GM12873 (cell line): ENCODE measurements around the gene SRGN.

Source experiments
- CTCF ChIP-seq: IDR thresholded peaks from 2 replicates; pipeline ENCODE4 v1.5.1; 2012; ENCODE audit warnings: low read depth, mild to moderate bottlenecking, moderate library complexity, low read length, control low read depth; ENCODE audit not compliant: insufficient read depth; ENCODE audit errors: missing control alignments

The SRGN gene

GRCh38 chr10:69086001-69086509 lies 1.8 kb upstream of the SRGN start:
- TF ChIP-seq CTCF, result no peak

- no peak for TF ChIP-seq CTCF
Measured at GRCh38 chr10:69088471-69088769, 517 bp downstream of the SRGN start.

GRCh38 chr10:69088801-69089501 lies 1.0 kb downstream of the SRGN start:
- no peak for TF ChIP-seq CTCF

- peak; percentile 1 for TF ChIP-seq CTCF
Measured at GRCh38 chr10:69089638-69090599, 2.0 kb downstream of the SRGN start.

GRCh38 chr10:69090685-69091084 lies 2.8 kb downstream of the SRGN start:
- no peak for TF ChIP-seq CTCF

- no peak for TF ChIP-seq CTCF
Measured at GRCh38 chr10:69091143-69091651, 3.3 kb downstream of the SRGN start.
